Activated B cell treated with CpG ODN at 0.5 μM for 24 hours (primary cell): ENCODE results near the gene TNF. TPM values are rescaled to one million over a fixed set of nuclear protein-coding genes. Genes with fewer than 3 reads are reported as not detected.

ENCODE experiments used
- ATAC-seq: fragments of 200-7000 bp; cut with Tn5 transposase; one replicate; pipeline ENCODE4 v1.10.0; 2021; ENCODE audit warnings: low read depth, mild to moderate bottlenecking, moderate library complexity
- CTCF ChIA-PET: fragments of 350-600 bp; sonication (Branson Sonifier 250); formaldehyde crosslinking; loops from one replicate; lab custom pipeline; 2021; ENCODE audit warnings: antibody characterized with exemption; lab: Charles Lee
- POLR2A ChIA-PET: fragments of 350-600 bp; sonication (Branson Sonifier 250); formaldehyde crosslinking; loops from one replicate; lab custom pipeline; 2021; ENCODE audit warnings: antibody characterized with exemption; lab: Charles Lee
- DNase-seq: peaks from one replicate; pipeline ENCODE4 v3.0.0; 2022
- H3K27ac Mint-ChIP-seq: one replicate; pipeline ENCODE4 v1.8.0; 2020; ENCODE audit warnings: mixed read lengths
- H3K27me3 Mint-ChIP-seq: one replicate; pipeline ENCODE4 v1.8.0; 2021; ENCODE audit warnings: mixed read lengths
- H3K36me3 Mint-ChIP-seq: one replicate; pipeline ENCODE4 v1.8.0; 2021; ENCODE audit warnings: low read depth, mixed read lengths
- H3K4me1 Mint-ChIP-seq: one replicate; pipeline ENCODE4 v1.8.0; 2021; ENCODE audit warnings: mixed read lengths
- H3K4me3 Mint-ChIP-seq: one replicate; pipeline ENCODE4 v1.8.0; 2020; ENCODE audit warnings: mild to moderate bottlenecking, mixed read lengths
- H3K9me3 Mint-ChIP-seq: one replicate; pipeline ENCODE4 v1.8.0; 2020; ENCODE audit warnings: mixed read lengths
- intact Hi-C: fragments of 100-400 bp; cut with micrococcal nuclease; formaldehyde crosslinking; loops from one replicate; pipeline ENCODE4 v1.15.1; 2024
- total RNA-seq: library from RNA; stranded (reverse); gene quantifications from 2 replicates; pipeline ENCODE4 v1.2.3, GENCODE V29; 2022
- TF ChIP-seq, protein P1 (sequence below): fragments of 200-600 bp; IDR thresholded peaks from one replicate; pipeline ENCODE4 v1.8.0; 2022; ENCODE audit warnings: antibody characterized with exemption, mild to moderate bottlenecking

TNF gene
- total RNA-seq, 1 donor from 2014 or later: 139 TPM

DNA sequence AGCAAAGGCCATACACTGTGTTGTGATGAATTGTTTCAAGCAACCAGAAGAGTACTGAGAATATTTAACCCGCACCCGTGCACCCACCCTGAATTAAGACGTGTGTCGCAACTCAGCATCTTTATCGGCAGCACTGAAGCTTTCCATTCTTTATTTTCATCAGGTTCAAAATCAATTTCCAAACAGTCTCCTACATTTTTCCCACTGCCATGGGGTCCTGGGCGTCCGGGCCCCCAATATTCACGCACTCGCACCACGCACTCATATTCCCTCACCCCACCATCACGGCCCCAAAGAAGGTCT lies 5.0 kb downstream of the TNF start:
- Mint-ChIP-seq H3K4me1 (peaks cover 83% of the 10 kb centered on the region), H3K36me3 (peaks cover 53% of the 10 kb centered on the region), H3K9me3 (no peaks in the 10 kb centered on the region), H3K27ac (peak overlapping the region; percentile 94), H3K4me3 (peak overlapping the region; percentile 99), H3K27me3 (no peaks in the 10 kb centered on the region)
- ATAC-seq (no peak), DNase-seq (no peak)
- TF ChIP-seq, protein P1, sequence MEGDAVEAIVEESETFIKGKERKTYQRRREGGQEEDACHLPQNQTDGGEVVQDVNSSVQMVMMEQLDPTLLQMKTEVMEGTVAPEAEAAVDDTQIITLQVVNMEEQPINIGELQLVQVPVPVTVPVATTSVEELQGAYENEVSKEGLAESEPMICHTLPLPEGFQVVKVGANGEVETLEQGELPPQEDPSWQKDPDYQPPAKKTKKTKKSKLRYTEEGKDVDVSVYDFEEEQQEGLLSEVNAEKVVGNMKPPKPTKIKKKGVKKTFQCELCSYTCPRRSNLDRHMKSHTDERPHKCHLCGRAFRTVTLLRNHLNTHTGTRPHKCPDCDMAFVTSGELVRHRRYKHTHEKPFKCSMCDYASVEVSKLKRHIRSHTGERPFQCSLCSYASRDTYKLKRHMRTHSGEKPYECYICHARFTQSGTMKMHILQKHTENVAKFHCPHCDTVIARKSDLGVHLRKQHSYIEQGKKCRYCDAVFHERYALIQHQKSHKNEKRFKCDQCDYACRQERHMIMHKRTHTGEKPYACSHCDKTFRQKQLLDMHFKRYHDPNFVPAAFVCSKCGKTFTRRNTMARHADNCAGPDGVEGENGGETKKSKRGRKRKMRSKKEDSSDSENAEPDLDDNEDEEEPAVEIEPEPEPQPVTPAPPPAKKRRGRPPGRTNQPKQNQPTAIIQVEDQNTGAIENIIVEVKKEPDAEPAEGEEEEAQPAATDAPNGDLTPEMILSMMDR: no peak
- ChIA-PET POLR2A (interaction anchor here (0.6 to 26.0 kb wide), 9 partner anchors 4 to 234 kb away, joined by 4 to 1155 read pairs (median 44); partner anchors contain the start of genes ATP6V1G2, BAG6, DDX39B and LST1), CTCF (interaction anchor here (1.0 to 25.7 kb wide), 7 partner anchors 8 to 250 kb away, joined by 3 to 611 read pairs (median 12); partner anchors contain the start of genes ATP6V1G2, DDX39B, GPANK1 and LTA)
- intact Hi-C loops: loop anchor here (1.0 to 2.0 kb wide), 5 partner anchors 8 to 40 kb away; partner anchors contain the start of genes LTA and PRRC2A

DNA sequence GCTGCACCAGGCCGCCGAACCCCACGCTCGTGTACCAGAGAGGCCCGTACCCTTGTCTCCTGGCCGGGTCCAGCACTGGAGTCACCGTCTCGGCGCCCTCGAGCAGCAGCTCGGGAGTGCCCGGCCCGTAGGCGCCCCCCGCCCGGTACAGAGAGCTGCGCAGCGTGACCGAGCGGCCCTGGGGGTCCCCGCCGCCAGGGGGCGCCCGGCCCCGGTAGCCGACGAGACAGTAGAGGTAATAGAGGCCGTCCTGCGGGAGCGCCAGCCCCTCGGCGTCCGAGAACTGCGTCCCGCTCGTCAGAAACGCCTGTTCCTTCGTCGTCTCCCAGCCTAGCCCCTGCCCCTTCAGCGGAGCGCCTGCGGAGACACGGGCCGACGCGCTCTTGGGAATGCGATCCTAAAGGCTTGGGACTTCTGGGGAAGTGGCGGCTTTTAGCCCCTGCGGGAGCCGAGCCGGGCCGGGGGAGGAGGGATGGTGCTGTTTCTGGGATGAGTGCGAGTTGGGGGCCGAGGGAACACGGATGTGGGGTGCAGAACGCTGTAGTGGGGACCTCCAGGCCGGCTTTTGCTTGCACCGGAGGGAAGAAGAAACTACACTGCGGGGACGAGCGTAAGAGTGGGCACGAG lies 5.6 kb downstream of the TNF start:
- TF ChIP-seq, protein P1: peak; percentile 91
- no peaks in the 10 kb centered on the region for H3K9me3 Mint-ChIP-seq
- DNase-seq: peak; percentile 94
- peaks cover 83% of the 10 kb centered on the region for H3K4me1 Mint-ChIP-seq
- H3K36me3 Mint-ChIP-seq: peaks cover 48% of the 10 kb centered on the region
- peak; percentile 71 for ATAC-seq
- intact Hi-C loops: loop anchor here (1.0 to 2.0 kb wide), 7 partner anchors 9 to 40 kb away; partner anchors contain the start of genes LTA, NFKBIL1 and PRRC2A
- H3K27me3 Mint-ChIP-seq: no peaks in the 10 kb centered on the region
- ChIA-PET POLR2A (interaction anchor here (0.6 to 26.0 kb wide), 12 partner anchors 4 to 234 kb away, joined by 3 to 1155 read pairs (median 22); partner anchors contain the start of genes ATP6V1G2, BAG6, DDX39B and LST1), CTCF (interaction anchor here (0.6 to 25.7 kb wide), 8 partner anchors 8 to 1094 kb away, joined by 3 to 611 read pairs (median 9); partner anchors contain the start of genes ATP6V1G2, DDX39B, GPANK1 and LTA)
- H3K4me3 Mint-ChIP-seq: peak overlapping the region; percentile 99
- peak overlapping the region; percentile 94 for H3K27ac Mint-ChIP-seq

DNA sequence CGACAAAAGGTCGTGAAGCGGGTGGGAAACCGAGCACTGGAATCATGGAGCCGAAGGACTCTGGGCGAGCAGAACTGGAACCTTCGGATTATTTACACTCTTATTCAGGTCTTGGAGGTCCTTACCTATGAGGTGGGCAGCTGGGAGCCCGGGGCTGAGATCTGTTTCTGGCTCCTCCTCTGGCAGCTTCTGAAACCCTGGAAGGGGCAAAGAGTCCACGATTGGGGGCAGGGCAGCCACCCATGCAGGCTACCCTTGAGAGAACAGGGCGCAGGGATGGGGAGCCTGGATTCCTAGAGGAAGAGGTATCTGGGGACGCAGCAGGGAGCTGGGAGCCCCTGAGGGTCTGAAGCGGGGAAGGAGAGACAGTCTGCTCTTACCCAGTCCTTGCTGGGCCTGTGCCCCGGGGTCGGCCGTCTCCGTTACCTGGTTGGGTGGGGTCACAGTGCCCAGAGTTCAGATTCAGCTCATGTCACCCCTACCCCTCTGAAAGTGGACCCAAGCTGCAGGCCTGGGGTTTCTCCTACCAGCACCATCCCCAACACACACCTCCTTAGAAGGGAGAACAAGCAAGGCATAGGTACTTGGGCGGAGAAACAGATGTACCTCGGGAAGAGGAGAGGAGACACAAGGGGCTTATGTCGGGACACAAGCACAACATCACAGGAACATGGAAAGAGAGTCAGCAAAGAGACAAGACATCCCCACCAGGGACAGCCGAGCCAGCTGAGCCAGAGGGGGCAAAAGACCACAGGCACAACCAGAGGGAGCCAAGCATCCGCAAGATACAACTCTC lies 6.3 kb downstream of the TNF start:
- TF ChIP-seq, protein P1: no peak
- Mint-ChIP-seq H3K9me3 (no peaks in the 10 kb centered on the region), H3K27ac (peak overlapping the region; percentile 94), H3K27me3 (no peaks in the 10 kb centered on the region), H3K4me3 (peak overlapping the region; percentile 99), H3K36me3 (peaks cover 41% of the 10 kb centered on the region), H3K4me1 (peaks cover 83% of the 10 kb centered on the region)
- intact Hi-C loops: loop anchor here (1.0 to 2.0 kb wide), 4 partner anchors 11 to 39 kb away; partner anchors contain the start of genes NFKBIL1 and PRRC2A
- peak; percentile 32 for DNase-seq
- ATAC-seq: no peak
- POLR2A ChIA-PET: interaction anchor here (0.6 to 26.0 kb wide), 16 partner anchors 5 to 1742 kb away, joined by 3 to 1155 read pairs (median 6); partner anchors contain the start of genes ATP6V1G2, BAG6, DDX39B and GPANK1
- CTCF ChIA-PET: interaction anchor here (1.2 to 25.7 kb wide), 6 partner anchors 7 to 248 kb away, joined by 6 to 611 read pairs (median 27); partner anchors contain the start of genes ATP6V1G2, DDX39B, LTA and NCR3

DNA sequence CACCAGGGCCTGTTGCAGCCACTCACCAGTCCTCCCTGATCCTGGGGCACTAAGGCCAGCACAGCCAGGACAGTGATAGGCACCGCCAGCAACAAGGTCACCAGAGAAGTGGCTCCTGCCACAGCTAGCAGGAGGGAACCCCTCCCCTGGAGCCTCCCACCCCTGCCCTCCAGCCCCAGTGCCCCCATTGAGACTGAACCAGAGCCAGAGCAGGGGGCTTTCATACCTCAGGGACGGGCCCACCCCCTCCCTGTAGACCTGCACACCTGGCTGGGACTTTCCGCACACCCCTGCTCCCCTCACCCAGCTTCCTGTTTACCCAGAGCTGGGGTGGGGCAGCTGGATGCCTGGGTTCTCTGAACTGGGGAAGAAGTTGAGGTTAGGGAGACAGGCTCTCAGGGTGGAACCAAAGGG lies 6.9 kb downstream of the TNF start, which contains the start of gene LTB:
Gene LTB (minus strand): TSS at position 195 of the 414 bp plus-strand sequence. CDS start 7 bp downstream, at position 188.
- Mint-ChIP-seq H3K4me3 (peak within 1 kb of the TSS; percentile 99), H3K4me1 (peaks cover 83% of the 10 kb centered on the region), H3K9me3 (no peaks in the 10 kb centered on the region), H3K27ac (peak within 1 kb of the TSS; percentile 94), H3K27me3 (no peaks in the 10 kb centered on the region), H3K36me3 (peaks cover 35% of the 10 kb centered on the region)
- ATAC-seq (peak; percentile 46), DNase-seq (peak; percentile 42)
- intact Hi-C loops: loop anchor here (1.0 kb wide), 1 partner anchor 10 kb away; no protein-coding TSS in a partner anchor
- TF ChIP-seq, protein P1: no peak
- ChIA-PET POLR2A (interaction anchor here (0.6 to 26.0 kb wide), 16 partner anchors 5 to 1741 kb away, joined by 3 to 1155 read pairs (median 6); partner anchors contain the start of genes ATP6V1G2, BAG6, DDX39B and GPANK1), CTCF (interaction anchor here (2.8 to 25.7 kb wide), 4 partner anchors 7 to 29 kb away, joined by 21 to 611 read pairs (median 305); partner anchors contain the start of genes ATP6V1G2, DDX39B, LTA and NCR3)
